CD8-positive, alpha-beta memory T cell (primary cell): ENCODE data around the gene SFTA2. TPM values are rescaled to one million over a fixed set of nuclear protein-coding genes. Genes with fewer than 3 reads are reported as not detected.
A peak's percentile ranks its signal among the peaks of the same experiment; 100 is the strongest.

Experiments
- CTCF ChIA-PET: fragments of 350-600 bp; sonication (Branson Sonifier 250); formaldehyde crosslinking; loops from one replicate; lab custom pipeline; 2021; ENCODE audit warnings: antibody characterized with exemption; lab: Charles Lee
- POLR2A ChIA-PET: fragments of 350-600 bp; sonication (Branson Sonifier 250); formaldehyde crosslinking; loops from one replicate; lab custom pipeline; 2021; ENCODE audit warnings: antibody characterized with exemption; lab: Charles Lee
- DNase-seq, 5 donors: peaks; one replicate each; pipeline versions ENCODE4 v3.0.0 to v3.0.0-alpha.2; 2020 to 2022; ENCODE audit warnings: mixed read lengths in 1 of 5
- H3K27ac ChIP-seq: one replicate; pipeline ENCODE4 v1.7.0; 2013; ENCODE audit warnings: low read depth, mild to moderate bottlenecking, low read length, moderate library complexity
- H3K27me3 ChIP-seq: 2 replicates; pipeline ENCODE4 v1.7.0; 2013; ENCODE audit warnings: low read length, mild to moderate bottlenecking; ENCODE audit not compliant: insufficient read depth, poor library complexity, severe bottlenecking
- H3K36me3 ChIP-seq: 2 replicates; pipeline ENCODE4 v1.7.0; 2013; ENCODE audit warnings: mild to moderate bottlenecking, low read length, moderate library complexity; ENCODE audit not compliant: insufficient read depth
- H3K4me1 ChIP-seq: 2 replicates; pipeline ENCODE4 v1.7.0; 2013; ENCODE audit warnings: mild to moderate bottlenecking, low read length, moderate library complexity; ENCODE audit not compliant: insufficient read depth
- H3K4me3 ChIP-seq: 2 replicates; pipeline ENCODE4 v1.7.0; 2013; ENCODE audit warnings: mild to moderate bottlenecking, low read length
- H3K9me3 ChIP-seq: 2 replicates; pipeline ENCODE4 v1.7.0; 2013; ENCODE audit warnings: mild to moderate bottlenecking, low read length
- H3K27ac Mint-ChIP-seq, 8 donors: one replicate each; pipeline ENCODE4 v1.8.0; 2020 to 2021; ENCODE audit warnings: mixed read lengths in 8 of 8, mild to moderate bottlenecking in 6 of 8, inconsistent platforms in 3 of 8, moderate library complexity in 3 of 8
- H3K27me3 Mint-ChIP-seq, 2 donors: one replicate each; pipeline ENCODE4 v1.8.0; 2020 to 2021; ENCODE audit warnings: mixed read lengths in 2 of 2, mild to moderate bottlenecking in 1 of 2, moderate library complexity in 1 of 2
- H3K36me3 Mint-ChIP-seq, 3 donors: one replicate each; pipeline ENCODE4 v1.8.0; 2020 to 2021; ENCODE audit warnings: mixed read lengths in 3 of 3, inconsistent platforms in 1 of 3, mild to moderate bottlenecking in 1 of 3
- H3K4me1 Mint-ChIP-seq, 3 donors: one replicate each; pipeline ENCODE4 v1.8.0; 2020 to 2021; ENCODE audit warnings: mixed read lengths in 3 of 3, inconsistent platforms in 1 of 3, mild to moderate bottlenecking in 1 of 3
- H3K4me3 Mint-ChIP-seq, 7 donors: one replicate each; pipeline ENCODE4 v1.8.0; 2020 to 2021; ENCODE audit warnings: mixed read lengths in 7 of 7, mild to moderate bottlenecking in 6 of 7, moderate library complexity in 4 of 7, inconsistent platforms in 2 of 7
- H3K9me3 Mint-ChIP-seq, 5 donors: one replicate each; pipeline ENCODE4 v1.8.0; 2020 to 2022; ENCODE audit warnings: mixed read lengths in 5 of 5, mild to moderate bottlenecking in 3 of 5, moderate library complexity in 2 of 5, inconsistent platforms in 1 of 5
- polyA plus RNA-seq: library from polyadenylated mRNA; unstranded; fragments of 300-500 nt; fragmentation: Illumina TruSeq; gene quantifications from one replicate; pipeline ENCODE4 v1.2.3, GENCODE V29; 2021
- total RNA-seq, 2 experiments: library from RNA; stranded (reverse); gene quantifications; one replicate each; pipeline ENCODE4 v1.2.3, GENCODE V29; 2021

Gene SFTA2
- total and polyA plus RNA-seq, 3 experiments from 2014 or later: not detected

GRCh38 chr6:30887901-30888815, 43.8 kb downstream of the SFTA2 start:
- CTCF ChIA-PET: interaction anchor here (1.1 to 1.6 kb wide), 2 partner anchors 19 to 57 kb away, joined by 3 read pairs; partner anchors contain the start of gene GTF2H4

GRCh38 chr6:30886897-30887255, 45.1 kb downstream of the SFTA2 start:
- Mint-ChIP-seq H3K4me3 (peak overlapping the region in 1 of 7 donors; percentile 53), H3K27me3 (peaks cover 0 to 5% of the 10 kb centered on the region in 2 donors), H3K36me3 (peaks cover 0 to 14% (median 2%) of the 10 kb centered on the region in 3 donors), H3K4me1 (peaks cover 26 to 34% (median 28%) of the 10 kb centered on the region in 3 donors), H3K27ac (peak overlapping the region in 1 of 8 donors; percentile 52), H3K9me3 (no peaks in the 10 kb centered on the region)
- ChIA-PET POLR2A (no interaction called here), CTCF (interaction anchor here (12.3 kb wide), 1 partner anchor 61 kb away, joined by 148 read pairs; no protein-coding TSS in a partner anchor)
- Histone ChIP-seq H3K27ac (no peak overlapping the region), H3K4me1 (peaks cover 34% of the 10 kb centered on the region), H3K4me3 (no peak overlapping the region), H3K36me3 (no peaks in the 10 kb centered on the region), H3K27me3 (no peaks in the 10 kb centered on the region), H3K9me3 (no peaks in the 10 kb centered on the region)
- no peak for DNase-seq

More at GRCh38 chr6:30887901-30888815, 43.8 kb downstream of the SFTA2 start:
- H3K4me3 ChIP-seq: no peak overlapping the region
- Mint-ChIP-seq H3K9me3 (no peaks in the 10 kb centered on the region), H3K36me3 (peaks cover 0 to 21% (median 6%) of the 10 kb centered on the region in 3 donors), H3K27ac (peak overlapping the region in 1 of 8 donors; percentile 12), H3K4me1 (peaks cover 24 to 31% (median 25%) of the 10 kb centered on the region in 3 donors), H3K27me3 (peaks cover 0 to 4% of the 10 kb centered on the region in 2 donors), H3K4me3 (peak overlapping the region in 1 of 7 donors; percentile 40)
- H3K9me3 ChIP-seq: no peaks in the 10 kb centered on the region
- POLR2A ChIA-PET: no interaction called here
- DNase-seq: no peak
- H3K4me1 ChIP-seq: peaks cover 30% of the 10 kb centered on the region
- H3K27me3 ChIP-seq: no peaks in the 10 kb centered on the region
- H3K27ac ChIP-seq: no peak overlapping the region
- H3K36me3 ChIP-seq: no peaks in the 10 kb centered on the region

GRCh38 chr6:30885999-30886896, 45.7 kb downstream of the SFTA2 start:
- peak in 1 of 5 donors; percentile 16 for DNase-seq
- ChIA-PET POLR2A (no interaction called here), CTCF (interaction anchor here (12.3 kb wide), 1 partner anchor 61 kb away, joined by 148 read pairs; no protein-coding TSS in a partner anchor)
- Mint-ChIP-seq H3K4me1 (peaks cover 26 to 34% (median 28%) of the 10 kb centered on the region in 3 donors), H3K36me3 (peaks cover 0 to 14% (median 2%) of the 10 kb centered on the region in 3 donors), H3K27ac (peak overlapping the region in 6 of 8 donors; percentile 12 to 73 (median 69)), H3K4me3 (peak overlapping the region; percentile 68 to 95 (median 85)), H3K9me3 (no peaks in the 10 kb centered on the region), H3K27me3 (peaks cover 0 to 7% of the 10 kb centered on the region in 2 donors)
- H3K9me3 ChIP-seq: no peaks in the 10 kb centered on the region
- H3K36me3 ChIP-seq: no peaks in the 10 kb centered on the region
- H3K4me1 ChIP-seq: peaks cover 34% of the 10 kb centered on the region
- H3K27ac ChIP-seq: peak overlapping the region; percentile 76
- peak overlapping the region; percentile 62 for H3K4me3 ChIP-seq
- H3K27me3 ChIP-seq: no peaks in the 10 kb centered on the region

GRCh38 chr6:30885481-30885998, 46.4 kb downstream of the SFTA2 start:
- Mint-ChIP-seq H3K36me3 (peaks cover 0 to 14% (median 2%) of the 10 kb centered on the region in 3 donors), H3K4me1 (peaks cover 26 to 34% (median 28%) of the 10 kb centered on the region in 3 donors), H3K27ac (peak overlapping the region in 5 of 8 donors; percentile 12 to 73 (median 69)), H3K4me3 (peak overlapping the region; percentile 68 to 95 (median 85)), H3K27me3 (peaks cover 0 to 7% of the 10 kb centered on the region in 2 donors), H3K9me3 (no peaks in the 10 kb centered on the region)
- peaks cover 34% of the 10 kb centered on the region for H3K4me1 ChIP-seq
- H3K36me3 ChIP-seq: no peaks in the 10 kb centered on the region
- H3K4me3 ChIP-seq: peak overlapping the region; percentile 62
- H3K9me3 ChIP-seq: no peaks in the 10 kb centered on the region
- peak in 1 of 5 donors; percentile 21 for DNase-seq
- no peaks in the 10 kb centered on the region for H3K27me3 ChIP-seq
- ChIA-PET CTCF (interaction anchor here (1.0 to 12.3 kb wide), 2 partner anchors 60 to 206 kb away, joined by 3 to 148 read pairs; no protein-coding TSS in a partner anchor), POLR2A (interaction anchor here (0.6 kb wide), 1 partner anchor 10 kb away, joined by 3 read pairs; no protein-coding TSS in a partner anchor)
- peak overlapping the region; percentile 76 for H3K27ac ChIP-seq

GRCh38 chr6:30884521-30885480, 47.2 kb downstream of the SFTA2 start:
- H3K4me1 ChIP-seq: peaks cover 34% of the 10 kb centered on the region
- DNase-seq: peak in 4 of 5 donors; percentile 12 to 59 (median 23)
- POLR2A ChIA-PET: interaction anchor here (0.6 to 1.1 kb wide), 6 partner anchors 11 to 203 kb away, joined by 3 to 5 read pairs (median 3); partner anchors contain the start of gene FLOT1
- no peaks in the 10 kb centered on the region for H3K36me3 ChIP-seq
- Mint-ChIP-seq H3K27ac (peak overlapping the region in 5 of 8 donors; percentile 12 to 92 (median 73)), H3K4me1 (peaks cover 26 to 34% (median 28%) of the 10 kb centered on the region in 3 donors), H3K9me3 (no peaks in the 10 kb centered on the region), H3K36me3 (peaks cover 0 to 7% (median 2%) of the 10 kb centered on the region in 3 donors), H3K4me3 (peak overlapping the region; percentile 72 to 95 (median 85)), H3K27me3 (peaks cover 0 to 7% of the 10 kb centered on the region in 2 donors)
- H3K27ac ChIP-seq: peak overlapping the region; percentile 76
- no peaks in the 10 kb centered on the region for H3K9me3 ChIP-seq
- peak overlapping the region; percentile 62 for H3K4me3 ChIP-seq
- no peaks in the 10 kb centered on the region for H3K27me3 ChIP-seq
- CTCF ChIA-PET: interaction anchor here (0.9 to 12.3 kb wide), 5 partner anchors 59 to 206 kb away, joined by 3 to 148 read pairs (median 3); partner anchors contain the start of gene IER3

- DNase-seq: peak; percentile 32 to 65 (median 43)
- H3K27ac Mint-ChIP-seq: peak within 1 kb of the TSS in 7 of 8 donors; percentile 12 to 92 (median 73)
- peaks cover 0 to 7% of the 10 kb centered on the region in 2 donors for H3K27me3 Mint-ChIP-seq
- Histone ChIP-seq H3K9me3 (no peaks in the 10 kb centered on the region), H3K27me3 (no peaks in the 10 kb centered on the region), H3K27ac (peak within 1 kb of the TSS; percentile 76), H3K4me3 (peak within 1 kb of the TSS; percentile 62), H3K4me1 (peaks cover 34% of the 10 kb centered on the region), H3K36me3 (no peaks in the 10 kb centered on the region)
- H3K4me1 Mint-ChIP-seq: peaks cover 26 to 34% (median 28%) of the 10 kb centered on the region in 3 donors
- H3K36me3 Mint-ChIP-seq: peaks cover 0 to 2% (median 2%) of the 10 kb centered on the region in 3 donors
- H3K4me3 Mint-ChIP-seq: peak within 1 kb of the TSS; percentile 72 to 95 (median 85)
- H3K9me3 Mint-ChIP-seq: no peaks in the 10 kb centered on the region
- ChIA-PET CTCF (interaction anchor here (0.9 to 12.3 kb wide), 5 partner anchors 58 to 196 kb away, joined by 3 to 148 read pairs (median 4); partner anchors contain the start of gene IER3), POLR2A (interaction anchor here (0.5 to 1.1 kb wide), 6 partner anchors 33 to 390 kb away, joined by 3 to 5 read pairs (median 4); partner anchors contain the start of gene FLOT1)
Measured at GRCh38 chr6:30883685-30884520, 48.1 kb downstream of the SFTA2 start, which contains the start of gene DDR1. Gene DDR1, plus strand, starts transcription at chr6:30884519. Its CDS starts 4,211 bp downstream, at chr6:30888730.
